Natural killer cell (primary cell): ENCODE data around the gene FHOD3. TPM values are rescaled to one million over a fixed set of nuclear protein-coding genes. Genes with fewer than 3 reads are reported as not detected.

Experiments used
- ATAC-seq, 3 donors: fragments of 150-1000 bp in 2 of 3; fragments of 200-7000 bp in 1 of 3; cut with Tn5 transposase; 1 replicate in 1 of 3; 2 replicates in 2 of 3; pipeline ENCODE4 v1.10.0; 2021; ENCODE audit warnings: mild to moderate bottlenecking in 2 of 3, moderate library complexity in 2 of 3
- DNase-seq, 2 donors: peaks; one replicate each; pipeline versions ENCODE4 v3.0.0 to v3.0.0-alpha.2; 2013 to 2021; ENCODE audit warnings: mixed read lengths in 1 of 2
- H3K27ac ChIP-seq: one replicate; pipeline ENCODE4 v1.5.1; 2013; ENCODE audit warnings: mild to moderate bottlenecking, low read length
- H3K27me3 ChIP-seq: one replicate; pipeline ENCODE4 v1.6.1; 2013; ENCODE audit warnings: low read length; ENCODE audit not compliant: control insufficient read depth, insufficient read depth
- H3K36me3 ChIP-seq: one replicate; pipeline ENCODE4 v1.6.1; 2013; ENCODE audit warnings: low read length; ENCODE audit not compliant: control insufficient read depth, insufficient read depth
- H3K4me1 ChIP-seq: one replicate; pipeline ENCODE4 v1.6.1; 2013; ENCODE audit warnings: low read length; ENCODE audit not compliant: control insufficient read depth, insufficient read depth
- H3K4me3 ChIP-seq: one replicate; pipeline ENCODE4 v1.5.1; 2013; ENCODE audit warnings: low read length
- H3K9me3 ChIP-seq: one replicate; pipeline ENCODE4 v1.6.1; 2013; ENCODE audit warnings: low read length; ENCODE audit not compliant: control insufficient read depth, insufficient read depth
- H3K27ac Mint-ChIP-seq, 2 donors: one replicate each; pipeline ENCODE4 v1.8.0; 2022; ENCODE audit warnings: mild to moderate bottlenecking in 2 of 2, mixed read lengths in 2 of 2, moderate library complexity in 1 of 2
- H3K27me3 Mint-ChIP-seq, 2 donors: one replicate each; pipeline ENCODE4 v1.8.0; 2022; ENCODE audit warnings: low read depth in 2 of 2, mixed read lengths in 2 of 2
- H3K36me3 Mint-ChIP-seq: one replicate; pipeline ENCODE4 v1.8.0; 2022; ENCODE audit warnings: mixed read lengths
- H3K4me1 Mint-ChIP-seq, 2 donors: one replicate each; pipeline ENCODE4 v1.8.0; 2022; ENCODE audit warnings: mixed read lengths in 2 of 2
- H3K4me3 Mint-ChIP-seq: one replicate; pipeline ENCODE4 v1.8.0; 2022; ENCODE audit warnings: mild to moderate bottlenecking, moderate library complexity, mixed read lengths
- H3K9me3 Mint-ChIP-seq, 2 donors: one replicate each; pipeline ENCODE4 v1.8.0; 2022; ENCODE audit warnings: mixed read lengths in 2 of 2
- WGBS: methylation state at CpG from one replicate; pipeline ENCODE4 v1.1.7; 2013; ENCODE audit warnings: missing lambda C conversion rate; ENCODE audit not compliant: insufficient coverage; 5-methylcytosine and 5-hydroxymethylcytosine counted together
- intact Hi-C: fragments of 100-400 bp; cut with micrococcal nuclease; formaldehyde crosslinking; loops from one replicate; pipeline ENCODE4 v1.14.2; 2022
- total RNA-seq, 4 donors: library from RNA; stranded (reverse); fragments of 120-200 nt in 1 of 4; gene quantifications; one replicate each; pipeline versions ENCODE4 v1.2.3 to v1.2.4, GENCODE V29; 2013 to 2022
- TF ChIP-seq, protein P1 (sequence below): fragments of 200-600 bp; IDR thresholded peaks from one replicate; pipeline ENCODE4 v1.8.0; 2022; ENCODE audit warnings: antibody characterized with exemption

FHOD3 gene
- total RNA-seq, 3 donors from 2014 or later (not counting 1 experiment from before 2014, with no cell fraction given), result not detected

DNA sequence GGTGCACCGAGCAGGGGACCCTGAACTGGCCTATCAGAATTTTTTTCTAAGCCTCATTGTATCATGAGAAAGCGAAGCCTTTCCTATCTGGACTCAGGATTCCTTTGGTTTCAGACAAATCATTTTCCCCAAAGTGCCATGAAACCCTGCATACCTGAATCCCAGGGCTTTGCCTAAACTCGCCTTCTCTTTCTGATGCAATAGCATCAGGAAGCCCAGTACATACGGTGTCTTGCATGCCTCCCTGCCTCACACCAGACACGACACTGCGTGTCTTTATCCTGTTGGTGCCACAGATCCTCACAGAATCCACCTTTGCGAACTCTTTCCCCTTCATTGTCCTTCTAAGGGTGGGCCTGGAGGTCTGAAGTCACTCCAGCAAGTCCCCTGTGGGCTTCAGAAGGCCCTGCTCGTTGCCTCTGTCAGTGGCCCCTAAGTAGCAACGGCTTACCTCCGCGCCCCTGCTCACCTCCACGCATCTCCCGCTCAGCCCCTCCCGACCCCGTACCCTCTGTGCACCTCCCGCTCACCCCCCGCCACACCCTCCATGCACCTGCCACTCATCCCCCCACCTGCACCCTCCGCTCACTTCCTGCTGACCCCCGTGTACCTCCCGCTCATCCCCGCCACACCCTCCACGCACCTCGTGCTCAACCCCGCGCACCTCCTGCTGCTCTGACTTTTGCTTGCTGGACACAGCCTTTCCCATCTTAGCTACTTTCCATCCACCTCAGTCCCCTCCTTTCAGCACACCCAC, 447.9 kb downstream of the FHOD3 start:
- intact Hi-C loops, result no loop called here
- WGBS, result 88% methylated on average over 25 of the region's 25 CpGs

DNA sequence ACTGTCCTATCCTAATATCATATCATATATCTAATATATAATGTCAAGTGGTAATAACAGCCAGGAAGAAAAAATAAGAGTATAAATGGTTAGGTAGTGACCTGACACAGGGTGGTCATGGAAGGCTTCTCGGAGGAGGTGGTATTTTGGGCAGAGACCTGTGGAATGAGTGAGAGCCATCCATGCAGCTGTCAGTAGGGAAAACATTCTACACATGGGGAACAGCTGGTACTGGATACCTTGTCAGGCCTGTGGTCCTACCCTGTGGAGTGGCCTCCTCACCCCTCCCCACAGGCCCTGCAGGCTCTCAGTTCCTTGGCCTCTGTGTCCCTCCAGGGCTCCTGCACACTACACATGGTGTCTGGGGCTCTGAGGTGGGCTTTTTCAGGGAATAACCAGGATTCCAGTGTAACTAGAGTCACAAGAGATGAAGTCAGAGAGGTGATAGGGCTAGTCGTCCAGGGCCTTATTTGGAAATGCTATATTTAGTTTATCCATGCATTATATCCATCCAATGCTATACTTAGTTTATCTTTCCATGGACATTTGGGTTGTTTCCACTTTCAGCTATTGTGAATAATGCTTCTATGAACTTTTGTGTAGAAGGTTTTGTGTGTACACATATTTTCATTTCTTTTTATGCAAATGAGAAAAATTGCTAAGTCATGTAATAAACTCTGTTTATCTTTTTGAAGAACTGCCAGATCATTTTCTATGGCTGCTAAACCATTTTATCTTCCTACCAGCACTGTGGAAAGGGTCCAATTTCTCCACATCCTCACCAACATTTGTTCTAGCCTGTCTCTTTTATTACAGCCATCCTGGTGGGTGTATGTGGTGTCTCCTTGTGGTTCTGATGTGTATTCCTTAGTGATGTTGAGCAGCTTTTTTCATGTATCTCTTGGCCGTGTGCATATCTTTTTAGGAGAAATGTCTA, 455.7 kb downstream of the FHOD3 start:
- intact Hi-C loops, result no loop called here
- ATAC-seq, result no peak
- TF ChIP-seq, protein P1, sequence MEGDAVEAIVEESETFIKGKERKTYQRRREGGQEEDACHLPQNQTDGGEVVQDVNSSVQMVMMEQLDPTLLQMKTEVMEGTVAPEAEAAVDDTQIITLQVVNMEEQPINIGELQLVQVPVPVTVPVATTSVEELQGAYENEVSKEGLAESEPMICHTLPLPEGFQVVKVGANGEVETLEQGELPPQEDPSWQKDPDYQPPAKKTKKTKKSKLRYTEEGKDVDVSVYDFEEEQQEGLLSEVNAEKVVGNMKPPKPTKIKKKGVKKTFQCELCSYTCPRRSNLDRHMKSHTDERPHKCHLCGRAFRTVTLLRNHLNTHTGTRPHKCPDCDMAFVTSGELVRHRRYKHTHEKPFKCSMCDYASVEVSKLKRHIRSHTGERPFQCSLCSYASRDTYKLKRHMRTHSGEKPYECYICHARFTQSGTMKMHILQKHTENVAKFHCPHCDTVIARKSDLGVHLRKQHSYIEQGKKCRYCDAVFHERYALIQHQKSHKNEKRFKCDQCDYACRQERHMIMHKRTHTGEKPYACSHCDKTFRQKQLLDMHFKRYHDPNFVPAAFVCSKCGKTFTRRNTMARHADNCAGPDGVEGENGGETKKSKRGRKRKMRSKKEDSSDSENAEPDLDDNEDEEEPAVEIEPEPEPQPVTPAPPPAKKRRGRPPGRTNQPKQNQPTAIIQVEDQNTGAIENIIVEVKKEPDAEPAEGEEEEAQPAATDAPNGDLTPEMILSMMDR, result no peak
- no peaks in the 10 kb centered on the region for H3K4me1 ChIP-seq
- Mint-ChIP-seq H3K27me3 (peaks cover 8 to 10% of the 10 kb centered on the region in 2 donors), H3K9me3 (no peaks in the 10 kb centered on the region), H3K27ac (no peak overlapping the region), H3K36me3 (no peaks in the 10 kb centered on the region), H3K4me3 (no peak overlapping the region), H3K4me1 (no peaks in the 10 kb centered on the region)
- H3K4me3 ChIP-seq, result no peak overlapping the region
- no peak overlapping the region for H3K27ac ChIP-seq
- WGBS, result 95% methylated on average over 1 of the region's 3 CpGs
- DNase-seq, result no peak
- H3K36me3 ChIP-seq, result no peaks in the 10 kb centered on the region
- H3K9me3 ChIP-seq, result no peaks in the 10 kb centered on the region
- no peaks in the 10 kb centered on the region for H3K27me3 ChIP-seq

More for the DNA sequence above, 447.9 kb downstream of the FHOD3 start:
- Histone ChIP-seq H3K4me3 (no peak overlapping the region), H3K27ac (no peak overlapping the region), H3K36me3 (no peaks in the 10 kb centered on the region), H3K4me1 (no peaks in the 10 kb centered on the region), H3K9me3 (no peaks in the 10 kb centered on the region), H3K27me3 (peaks cover 2% of the 10 kb centered on the region)
- Mint-ChIP-seq H3K4me3 (no peak overlapping the region), H3K9me3 (no peaks in the 10 kb centered on the region), H3K27me3 (peaks cover 11 to 23% of the 10 kb centered on the region in 2 donors), H3K4me1 (no peaks in the 10 kb centered on the region), H3K36me3 (no peaks in the 10 kb centered on the region), H3K27ac (no peak overlapping the region)
- ATAC-seq (no peak), DNase-seq (no peak)
- TF ChIP-seq, protein P1, result no peak

DNA sequence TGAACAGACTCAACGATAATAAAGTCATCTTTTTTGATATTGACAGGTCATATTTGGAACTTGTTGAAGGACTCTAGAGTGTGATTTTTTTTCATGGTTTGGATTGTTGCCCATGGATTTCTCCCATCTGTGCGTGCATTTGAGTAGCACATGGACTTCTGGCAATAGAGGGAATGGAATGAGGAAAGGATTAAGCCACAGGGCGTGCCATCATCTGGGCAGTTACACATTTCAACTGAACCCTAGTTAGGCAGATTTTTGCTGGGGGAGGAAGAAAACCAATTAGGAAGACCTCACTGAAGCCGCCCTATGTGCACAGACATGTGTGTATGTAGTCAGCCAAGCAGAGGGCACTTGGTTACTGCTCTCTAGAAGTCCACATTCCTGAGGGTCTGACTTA, 458.7 kb downstream of the FHOD3 start:
- DNase-seq (no peak), ATAC-seq (no peak)
- Histone ChIP-seq H3K9me3 (no peaks in the 10 kb centered on the region), H3K27ac (no peak overlapping the region), H3K4me3 (no peak overlapping the region), H3K36me3 (no peaks in the 10 kb centered on the region), H3K4me1 (no peaks in the 10 kb centered on the region), H3K27me3 (no peaks in the 10 kb centered on the region)
- 75% methylated on average over 4 of the region's 4 CpGs for WGBS
- peaks cover 8 to 10% of the 10 kb centered on the region in 2 donors for H3K27me3 Mint-ChIP-seq
- TF ChIP-seq, protein P1, result no peak
- H3K4me1 Mint-ChIP-seq, result no peaks in the 10 kb centered on the region
- no peak overlapping the region for H3K27ac Mint-ChIP-seq
- intact Hi-C loops, result no loop called here
- no peaks in the 10 kb centered on the region for H3K36me3 Mint-ChIP-seq
- H3K4me3 Mint-ChIP-seq, result no peak overlapping the region
- H3K9me3 Mint-ChIP-seq, result no peaks in the 10 kb centered on the region
